ENCODE results near the gene SORCS2. TPM values are rescaled to one million over a fixed set of nuclear protein-coding genes. Genes with fewer than 3 reads are reported as not detected.

SORCS2 gene
- total RNA-seq, 1 donor from 2014 or later, result 5.2 TPM

DNA sequence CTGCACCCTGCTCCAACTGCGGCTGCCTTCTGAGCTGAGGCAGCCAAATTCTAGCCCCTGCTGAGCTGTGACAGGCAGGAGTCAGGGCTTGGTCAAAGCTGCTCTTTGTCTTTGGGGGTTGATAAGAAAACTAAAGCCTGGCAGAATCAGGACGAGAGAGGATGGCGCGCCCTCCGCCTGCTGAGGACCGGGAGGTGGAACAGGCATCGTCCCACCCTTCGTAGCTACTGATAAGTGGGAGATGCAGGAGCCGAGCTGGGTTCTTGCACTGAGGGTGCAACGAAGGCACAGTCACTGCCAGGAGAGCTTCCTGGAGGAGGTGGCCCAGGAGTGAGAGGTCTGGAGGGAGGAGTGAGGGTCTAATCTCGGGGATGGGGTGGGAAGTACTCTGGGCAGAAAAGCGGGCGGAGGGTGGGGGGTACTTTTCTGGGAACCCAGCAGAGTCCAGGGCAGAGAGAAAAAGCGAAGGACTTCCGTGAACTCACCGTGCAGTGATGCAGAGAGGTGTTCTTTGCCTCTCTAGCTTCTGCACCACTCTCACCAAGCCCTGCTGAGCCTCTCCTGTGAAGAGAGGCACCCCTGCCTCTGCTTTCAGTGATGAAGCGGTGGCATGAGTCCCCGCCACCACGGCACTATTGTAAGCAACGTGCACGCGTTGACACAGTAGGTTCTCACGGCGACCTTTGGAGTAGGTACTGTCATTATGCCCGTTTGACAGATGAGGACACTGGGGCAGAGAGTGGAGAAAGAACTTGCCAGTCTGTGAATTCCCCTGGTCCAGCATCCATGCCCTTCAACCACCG lies 107.8 kb downstream of the SORCS2 start:
- Mint-ChIP-seq H3K27me3 (ENCODE audit: insufficient read depth, low read depth) (peaks cover 7% of the 10 kb centered on the region), H3K9me3 (no peaks in the 10 kb centered on the region), H3K4me3 (peak overlapping the region; percentile 35), H3K4me1 (peaks cover 65% of the 10 kb centered on the region), H3K27ac (peak overlapping the region; percentile 26), H3K36me3 (no peaks in the 10 kb centered on the region)
- peaks cover 4% of the 10 kb centered on the region for H4K20me1 ChIP-seq (ENCODE audit: low read depth)
- H3K27ac ChIP-seq, result peak overlapping the region; percentile 91
- peak overlapping the region; percentile 7 for H3K4me3 ChIP-seq
- no peak overlapping the region for H2AFZ ChIP-seq (replicated peaks)
- peak overlapping the region; percentile 72 for H3K4me2 ChIP-seq
- no peaks in the 10 kb centered on the region for H3K27me3 ChIP-seq
- no peaks in the 10 kb centered on the region for H3K36me3 ChIP-seq
- no peak for TF ChIP-seq EZH2 (IDR thresholded peaks at IDR 0.05)
- TF ChIP-seq EZH2phosphoT487 (IDR thresholded peaks at IDR 0.05), result no peak
- TF ChIP-seq, protein P1, sequence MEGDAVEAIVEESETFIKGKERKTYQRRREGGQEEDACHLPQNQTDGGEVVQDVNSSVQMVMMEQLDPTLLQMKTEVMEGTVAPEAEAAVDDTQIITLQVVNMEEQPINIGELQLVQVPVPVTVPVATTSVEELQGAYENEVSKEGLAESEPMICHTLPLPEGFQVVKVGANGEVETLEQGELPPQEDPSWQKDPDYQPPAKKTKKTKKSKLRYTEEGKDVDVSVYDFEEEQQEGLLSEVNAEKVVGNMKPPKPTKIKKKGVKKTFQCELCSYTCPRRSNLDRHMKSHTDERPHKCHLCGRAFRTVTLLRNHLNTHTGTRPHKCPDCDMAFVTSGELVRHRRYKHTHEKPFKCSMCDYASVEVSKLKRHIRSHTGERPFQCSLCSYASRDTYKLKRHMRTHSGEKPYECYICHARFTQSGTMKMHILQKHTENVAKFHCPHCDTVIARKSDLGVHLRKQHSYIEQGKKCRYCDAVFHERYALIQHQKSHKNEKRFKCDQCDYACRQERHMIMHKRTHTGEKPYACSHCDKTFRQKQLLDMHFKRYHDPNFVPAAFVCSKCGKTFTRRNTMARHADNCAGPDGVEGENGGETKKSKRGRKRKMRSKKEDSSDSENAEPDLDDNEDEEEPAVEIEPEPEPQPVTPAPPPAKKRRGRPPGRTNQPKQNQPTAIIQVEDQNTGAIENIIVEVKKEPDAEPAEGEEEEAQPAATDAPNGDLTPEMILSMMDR (IDR thresholded peaks at IDR 0.05), result no peak
- DNase-seq (ENCODE audit: low spot score), result no peak
- peaks cover 65% of the 10 kb centered on the region for H3K4me1 ChIP-seq
- H3K9ac ChIP-seq, result no peak overlapping the region
- no peaks in the 10 kb centered on the region for H3K9me3 ChIP-seq (ENCODE audit: low read depth)
- H3F3A ChIP-seq (ENCODE audit: low read depth), result peaks cover 34% of the 10 kb centered on the region
- H3K79me2 ChIP-seq (ENCODE audit: low read depth), result no peaks in the 10 kb centered on the region

DNA sequence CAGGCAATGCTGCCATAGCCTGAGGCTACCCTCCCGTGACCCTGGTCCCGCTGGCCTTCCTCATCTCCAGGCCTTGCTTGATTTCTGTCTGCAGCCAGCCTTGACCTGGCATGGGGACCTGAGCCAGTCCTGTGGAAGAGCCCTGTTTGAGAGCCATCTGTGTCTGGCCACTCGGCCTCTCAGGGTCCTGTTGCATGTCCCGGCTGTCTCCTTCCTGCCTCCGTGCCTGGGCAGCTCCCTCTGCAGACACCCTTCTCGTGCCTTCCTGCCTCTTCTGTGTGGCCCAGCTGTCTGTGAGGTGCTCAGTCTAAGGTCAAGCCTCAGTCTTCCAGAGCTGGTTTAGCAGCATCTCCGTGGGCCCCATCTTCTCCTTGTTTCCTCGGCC lies 108.4 kb downstream of the SORCS2 start:
- Histone ChIP-seq H3K4me1 (peaks cover 66% of the 10 kb centered on the region), H4K20me1 (ENCODE audit: low read depth) (peaks cover 4% of the 10 kb centered on the region), H2AFZ (replicated peaks) (no peak overlapping the region), H3K9me3 (ENCODE audit: low read depth) (no peaks in the 10 kb centered on the region), H3K27ac (no peak overlapping the region), H3K36me3 (no peaks in the 10 kb centered on the region), H3K27me3 (no peaks in the 10 kb centered on the region), H3K4me2 (peak overlapping the region; percentile 72), H3F3A (ENCODE audit: low read depth) (peaks cover 34% of the 10 kb centered on the region), H3K4me3 (no peak overlapping the region), H3K79me2 (ENCODE audit: low read depth) (no peaks in the 10 kb centered on the region), H3K9ac (no peak overlapping the region)
- no peak for DNase-seq (ENCODE audit: low spot score)
- TF ChIP-seq, protein P1 (IDR thresholded peaks at IDR 0.05), result no peak
- TF ChIP-seq EZH2 (IDR thresholded peaks at IDR 0.05) (no peak), EZH2phosphoT487 (IDR thresholded peaks at IDR 0.05) (no peak)
- H3K4me1 Mint-ChIP-seq, result peaks cover 67% of the 10 kb centered on the region
- no peaks in the 10 kb centered on the region for H3K36me3 Mint-ChIP-seq
- H3K27ac Mint-ChIP-seq, result peak overlapping the region; percentile 55
- H3K9me3 Mint-ChIP-seq, result no peaks in the 10 kb centered on the region
- H3K4me3 Mint-ChIP-seq, result peak overlapping the region; percentile 35
- peaks cover 7% of the 10 kb centered on the region for H3K27me3 Mint-ChIP-seq (ENCODE audit: insufficient read depth, low read depth)

GRCh38 chr4:7301126-7301785 lies 108.9 kb downstream of the SORCS2 start:
- Mint-ChIP-seq H3K4me3 (peak overlapping the region; percentile 38), H3K9me3 (no peaks in the 10 kb centered on the region), H3K27me3 (ENCODE audit: insufficient read depth, low read depth) (peaks cover 7% of the 10 kb centered on the region), H3K4me1 (peaks cover 72% of the 10 kb centered on the region), H3K36me3 (no peaks in the 10 kb centered on the region), H3K27ac (peak overlapping the region; percentile 55)
- peaks cover 4% of the 10 kb centered on the region for H4K20me1 ChIP-seq (ENCODE audit: low read depth)
- no peaks in the 10 kb centered on the region for H3K9me3 ChIP-seq (ENCODE audit: low read depth)
- no peaks in the 10 kb centered on the region for H3K79me2 ChIP-seq (ENCODE audit: low read depth)
- H3K9ac ChIP-seq, result no peak overlapping the region
- no peak overlapping the region for H3K27ac ChIP-seq
- no peak for DNase-seq (ENCODE audit: low spot score)
- H3F3A ChIP-seq (ENCODE audit: low read depth), result peaks cover 34% of the 10 kb centered on the region
- no peak overlapping the region for H2AFZ ChIP-seq (replicated peaks)
- H3K27me3 ChIP-seq, result no peaks in the 10 kb centered on the region
- TF ChIP-seq EZH2 (IDR thresholded peaks at IDR 0.05), result no peak
- TF ChIP-seq, protein P1 (IDR thresholded peaks at IDR 0.05), result no peak
- TF ChIP-seq EZH2phosphoT487 (IDR thresholded peaks at IDR 0.05), result no peak
- H3K4me3 ChIP-seq, result no peak overlapping the region
- H3K4me2 ChIP-seq, result no peak overlapping the region
- no peaks in the 10 kb centered on the region for H3K36me3 ChIP-seq
- H3K4me1 ChIP-seq, result peaks cover 69% of the 10 kb centered on the region

Data from neural progenitor cell (in vitro differentiated cells).